ENCODE measurements around the gene PSMB9. TPM values are rescaled to one million over a fixed set of nuclear protein-coding genes. Genes with fewer than 3 reads are reported as not detected.

Gene PSMB9
- total RNA-seq, 2 experiments from 2014 or later: 402 to 473 TPM

- no peak for DNase-seq
- Mint-ChIP-seq H3K36me3 (peaks cover 78% of the 10 kb centered on the region), H3K27me3 (no peaks in the 10 kb centered on the region), H3K9me3 (ENCODE audit: low read depth) (no peaks in the 10 kb centered on the region), H3K4me1 (peaks cover 61% of the 10 kb centered on the region), H3K27ac (peak overlapping the region; percentile 95), H3K4me3 (peak overlapping the region; percentile 86)
- CTCF ChIA-PET: interaction anchor here (1.5 to 11.5 kb wide), 5 partner anchors 7 to 141 kb away, joined by 5 to 318 read pairs (median 85); partner anchors contain the start of genes PSMB9 and TAP1
- ATAC-seq: no peak
Observed at GRCh38 chr6:32843331-32843978, 10.5 kb upstream of the PSMB9 start.

GRCh38 chr6:32843979-32844838, 9.8 kb upstream of the PSMB9 start, which contains the start of gene PSMB8:
Gene PSMB8, minus strand, starts transcription at chr6:32844047. Its CDS starts 51 bp downstream, at chr6:32843996.
- peak within 1 kb of the TSS; percentile 95 for H3K27ac Mint-ChIP-seq
- ATAC-seq (peak; percentile 74), DNase-seq (peak; percentile 100)
- H3K9me3 Mint-ChIP-seq (ENCODE audit: low read depth): no peaks in the 10 kb centered on the region
- CTCF ChIA-PET: interaction anchor here (1.5 to 11.5 kb wide), 6 partner anchors 11 to 128 kb away, joined by 3 to 289 read pairs (median 10); partner anchors contain the start of genes PSMB9 and TAP1
- H3K4me1 Mint-ChIP-seq: peaks cover 64% of the 10 kb centered on the region
- peak within 1 kb of the TSS; percentile 86 for H3K4me3 Mint-ChIP-seq
- H3K36me3 Mint-ChIP-seq: peaks cover 86% of the 10 kb centered on the region
- H3K27me3 Mint-ChIP-seq: no peaks in the 10 kb centered on the region

- H3K9me3 Mint-ChIP-seq (ENCODE audit: low read depth): no peaks in the 10 kb centered on the region
- ATAC-seq (no peak), DNase-seq (no peak)
- H3K27ac Mint-ChIP-seq: peak overlapping the region; percentile 95
- peak overlapping the region; percentile 86 for H3K4me3 Mint-ChIP-seq
- H3K27me3 Mint-ChIP-seq: no peaks in the 10 kb centered on the region
- CTCF ChIA-PET: interaction anchor here (0.9 to 11.5 kb wide), 8 partner anchors 11 to 444 kb away, joined by 3 to 289 read pairs (median 8); partner anchors contain the start of genes PFDN6, PSMB9, TAP1 and WDR46
- peaks cover 87% of the 10 kb centered on the region for H3K36me3 Mint-ChIP-seq
- H3K4me1 Mint-ChIP-seq: peaks cover 61% of the 10 kb centered on the region
Observed at GRCh38 chr6:32844839-32845383, 9.1 kb upstream of the PSMB9 start.

- CTCF ChIA-PET: interaction anchor here (0.9 to 11.5 kb wide), 9 partner anchors 10 to 444 kb away, joined by 3 to 289 read pairs (median 6); partner anchors contain the start of genes HSD17B8, PFDN6, PSMB9 and TAP1
Observed at GRCh38 chr6:32845384-32845884, 8.6 kb upstream of the PSMB9 start.

GRCh38 chr6:32847004-32847403, 7.0 kb upstream of the PSMB9 start:
- Mint-ChIP-seq H3K27me3 (no peaks in the 10 kb centered on the region), H3K9me3 (ENCODE audit: low read depth) (no peaks in the 10 kb centered on the region), H3K36me3 (peaks cover 89% of the 10 kb centered on the region), H3K27ac (peak overlapping the region; percentile 61), H3K4me3 (peak overlapping the region; percentile 26), H3K4me1 (peaks cover 58% of the 10 kb centered on the region)
- no peak for DNase-seq
- CTCF ChIA-PET: interaction anchor here (4.0 to 11.5 kb wide), 2 partner anchors 9 to 23 kb away, joined by 85 to 289 read pairs; partner anchors contain the start of genes PSMB9 and TAP1
- no peak for ATAC-seq

More at GRCh38 chr6:32845384-32845884, 8.6 kb upstream of the PSMB9 start:
- ATAC-seq (peak; percentile 6), DNase-seq (peak; percentile 82)
- Mint-ChIP-seq H3K36me3 (peaks cover 87% of the 10 kb centered on the region), H3K4me1 (peaks cover 61% of the 10 kb centered on the region), H3K4me3 (peak overlapping the region; percentile 86), H3K9me3 (ENCODE audit: low read depth) (no peaks in the 10 kb centered on the region), H3K27ac (peak overlapping the region; percentile 95), H3K27me3 (no peaks in the 10 kb centered on the region)

- no peak for DNase-seq
- peaks cover 89% of the 10 kb centered on the region for H3K36me3 Mint-ChIP-seq
- H3K9me3 Mint-ChIP-seq (ENCODE audit: low read depth): no peaks in the 10 kb centered on the region
- CTCF ChIA-PET: interaction anchor here (11.5 kb wide), 1 partner anchor 22 kb away, joined by 289 read pairs; no protein-coding TSS in a partner anchor
- H3K27ac Mint-ChIP-seq: peak overlapping the region; percentile 61
- no peak for ATAC-seq
- peaks cover 57% of the 10 kb centered on the region for H3K4me1 Mint-ChIP-seq
- no peaks in the 10 kb centered on the region for H3K27me3 Mint-ChIP-seq
- peak overlapping the region; percentile 26 for H3K4me3 Mint-ChIP-seq
Observed at GRCh38 chr6:32847795-32848194, 6.2 kb upstream of the PSMB9 start.

GRCh38 chr6:32849126-32849525, 4.9 kb upstream of the PSMB9 start:
- Mint-ChIP-seq H3K27ac (peak overlapping the region; percentile 61), H3K4me3 (peak overlapping the region; percentile 26), H3K9me3 (ENCODE audit: low read depth) (no peaks in the 10 kb centered on the region), H3K27me3 (no peaks in the 10 kb centered on the region), H3K36me3 (peaks cover 81% of the 10 kb centered on the region), H3K4me1 (peaks cover 57% of the 10 kb centered on the region)
- CTCF ChIA-PET: interaction anchor here (1.5 to 3.4 kb wide), 3 partner anchors 7 to 10 kb away, joined by 3 to 43 read pairs (median 17); partner anchors contain the start of gene TAP2
- no peak for ATAC-seq
- no peak for DNase-seq

- peak overlapping the region; percentile 99 for H3K4me3 Mint-ChIP-seq
- peak overlapping the region; percentile 95 for H3K27ac Mint-ChIP-seq
- CTCF ChIA-PET: interaction anchor here (1.1 to 3.4 kb wide), 4 partner anchors 9 to 17 kb away, joined by 3 to 43 read pairs (median 14); partner anchors contain the start of gene TAP2
- DNase-seq (no peak), ATAC-seq (no peak)
- peaks cover 83% of the 10 kb centered on the region for H3K36me3 Mint-ChIP-seq
- no peaks in the 10 kb centered on the region for H3K9me3 Mint-ChIP-seq (ENCODE audit: low read depth)
- no peaks in the 10 kb centered on the region for H3K27me3 Mint-ChIP-seq
- H3K4me1 Mint-ChIP-seq: peaks cover 60% of the 10 kb centered on the region
Observed at GRCh38 chr6:32851025-32851424, 3.0 kb upstream of the PSMB9 start.

- CTCF ChIA-PET: interaction anchor here (1.1 to 8.0 kb wide), 8 partner anchors 7 to 116 kb away, joined by 3 to 318 read pairs (median 30); partner anchors contain the start of genes BRD2, PSMB8 and TAP2
- Mint-ChIP-seq H3K27me3 (no peaks in the 10 kb centered on the region), H3K4me1 (peaks cover 62% of the 10 kb centered on the region), H3K36me3 (peaks cover 83% of the 10 kb centered on the region), H3K9me3 (ENCODE audit: low read depth) (no peaks in the 10 kb centered on the region), H3K4me3 (peak overlapping the region; percentile 99), H3K27ac (peak overlapping the region; percentile 95)
- DNase-seq: peak; percentile 58
- no peak for ATAC-seq
Observed at GRCh38 chr6:32852018-32852843, 1.8 kb upstream of the PSMB9 start.

- peak overlapping the region; percentile 99 for H3K4me3 Mint-ChIP-seq
- H3K36me3 Mint-ChIP-seq: peaks cover 83% of the 10 kb centered on the region
- CTCF ChIA-PET: interaction anchor here (0.8 to 8.0 kb wide), 15 partner anchors 8 to 439 kb away, joined by 3 to 318 read pairs (median 6); partner anchors contain the start of genes BRD2, HLA-DMA, PSMB8 and TAP2
- peaks cover 62% of the 10 kb centered on the region for H3K4me1 Mint-ChIP-seq
- DNase-seq: peak; percentile 65
- H3K27ac Mint-ChIP-seq: peak overlapping the region; percentile 95
- peak; percentile 10 for ATAC-seq
- H3K9me3 Mint-ChIP-seq (ENCODE audit: low read depth): no peaks in the 10 kb centered on the region
- no peaks in the 10 kb centered on the region for H3K27me3 Mint-ChIP-seq
Observed at GRCh38 chr6:32852844-32853540, 1.0 kb upstream of the PSMB9 start.

- Mint-ChIP-seq H3K27ac (peak overlapping the region; percentile 100), H3K36me3 (peaks cover 85% of the 10 kb centered on the region), H3K4me3 (peak overlapping the region; percentile 99), H3K9me3 (ENCODE audit: low read depth) (no peaks in the 10 kb centered on the region), H3K4me1 (peaks cover 64% of the 10 kb centered on the region), H3K27me3 (no peaks in the 10 kb centered on the region)
- CTCF ChIA-PET: interaction anchor here (0.7 to 8.0 kb wide), 16 partner anchors 9 to 441 kb away, joined by 3 to 318 read pairs (median 6); partner anchors contain the start of genes HLA-DMA, PSMB8 and TAP2
- ATAC-seq (peak; percentile 43), DNase-seq (peak; percentile 82)
Observed at GRCh38 chr6:32854376-32855178, 585 bp downstream of the PSMB9 start.

Data from activated CD8-positive, alpha-beta memory T cell treated with anti-CD3 and anti-CD28 coated beads, Interleukin-2, amount 10 ng/mL, durations not matched to agents 7 days and 5 days (primary cell).